ENCODE data around the gene TRIM69. TPM values are rescaled to one million over a fixed set of nuclear protein-coding genes. Genes with fewer than 3 reads are reported as not detected.
"Not testable (repeated sequence)": the region's sequence is repeated elsewhere in the genome, so short reads cannot be mapped to it uniquely, and the experiment has no call there.

TRIM69 gene
- total and polyA plus RNA-seq, 4 donors = 11.2 to 26.4 (median 17.2) TPM

DNA sequence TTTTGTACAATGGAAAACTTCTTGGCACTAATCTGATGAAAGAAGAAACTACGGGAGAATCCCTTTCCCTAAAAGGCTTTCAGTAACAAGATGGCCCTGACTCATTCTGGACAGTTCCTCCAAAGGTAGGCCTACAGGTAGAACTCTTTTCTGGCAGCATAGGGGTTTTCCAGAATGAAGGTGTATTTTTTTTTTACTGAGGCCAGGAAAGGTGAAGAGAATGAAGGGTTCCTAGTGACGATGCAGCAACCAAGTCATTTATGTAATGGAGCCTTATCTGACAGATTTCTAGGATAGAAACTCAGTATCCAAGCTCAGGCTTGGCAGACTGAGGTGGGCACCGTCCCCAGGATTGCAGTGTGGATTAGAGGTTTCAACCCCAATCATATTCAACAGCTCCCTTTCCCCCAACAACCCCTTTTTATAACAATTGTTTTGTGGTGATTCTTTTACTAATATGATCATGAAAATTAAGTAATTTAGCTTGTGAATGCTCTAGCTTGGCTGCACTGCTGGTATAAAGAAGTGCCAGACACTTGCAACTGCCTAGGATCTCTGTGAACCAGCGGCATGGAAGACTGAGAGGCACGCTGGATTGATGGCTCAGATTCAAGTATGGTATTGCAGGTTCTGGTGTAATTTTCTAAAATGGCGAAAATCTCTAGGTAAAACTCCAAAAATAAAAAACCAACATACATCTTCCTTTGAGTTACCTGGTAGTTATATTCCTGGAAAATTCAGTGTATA is 8.7 kb upstream of the TRIM69 start:
- Histone ChIP-seq H3K9me3 (ENCODE audit: control insufficient read depth in 4 of 4, insufficient read depth in 3 of 4, low read length in 3 of 4) (no peaks in the 10 kb centered on the region), H3K4me3 (no peak overlapping the region), H3K27ac (ENCODE audit: low read depth in 1 of 2, low read length in 1 of 2) (peak overlapping the region; percentile 73 to 83), H3K9ac (ENCODE audit: insufficient read depth in 1 of 2, low read length in 2 of 2) (no peak overlapping the region), H3K36me3 (ENCODE audit: control insufficient read depth in 4 of 4, insufficient read depth in 4 of 4, low read length in 4 of 4) (peaks cover 0 to 6% (median 3%) of the 10 kb centered on the region in 4 donors), H3K27me3 (ENCODE audit: control insufficient read depth in 3 of 3, insufficient read depth in 3 of 3, low read length in 2 of 3) (no peaks in the 10 kb centered on the region), H3K4me1 (ENCODE audit: control insufficient read depth in 5 of 5, insufficient read depth in 5 of 5, low read length in 5 of 5) (peaks cover 0 to 19% (median 3%) of the 10 kb centered on the region in 5 donors)
- 81 to 85% methylated on average over 6 of the region's 6 CpGs for WGBS, 2 donors
- no peak for ATAC-seq (ENCODE audit: insufficient read depth, low FRiP score)
- DNase-seq = no peak
- TF ChIP-seq, protein P1, sequence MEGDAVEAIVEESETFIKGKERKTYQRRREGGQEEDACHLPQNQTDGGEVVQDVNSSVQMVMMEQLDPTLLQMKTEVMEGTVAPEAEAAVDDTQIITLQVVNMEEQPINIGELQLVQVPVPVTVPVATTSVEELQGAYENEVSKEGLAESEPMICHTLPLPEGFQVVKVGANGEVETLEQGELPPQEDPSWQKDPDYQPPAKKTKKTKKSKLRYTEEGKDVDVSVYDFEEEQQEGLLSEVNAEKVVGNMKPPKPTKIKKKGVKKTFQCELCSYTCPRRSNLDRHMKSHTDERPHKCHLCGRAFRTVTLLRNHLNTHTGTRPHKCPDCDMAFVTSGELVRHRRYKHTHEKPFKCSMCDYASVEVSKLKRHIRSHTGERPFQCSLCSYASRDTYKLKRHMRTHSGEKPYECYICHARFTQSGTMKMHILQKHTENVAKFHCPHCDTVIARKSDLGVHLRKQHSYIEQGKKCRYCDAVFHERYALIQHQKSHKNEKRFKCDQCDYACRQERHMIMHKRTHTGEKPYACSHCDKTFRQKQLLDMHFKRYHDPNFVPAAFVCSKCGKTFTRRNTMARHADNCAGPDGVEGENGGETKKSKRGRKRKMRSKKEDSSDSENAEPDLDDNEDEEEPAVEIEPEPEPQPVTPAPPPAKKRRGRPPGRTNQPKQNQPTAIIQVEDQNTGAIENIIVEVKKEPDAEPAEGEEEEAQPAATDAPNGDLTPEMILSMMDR (IDR thresholded peaks at IDR 0.05; ENCODE audit: control extremely low read depth, extremely low read depth) = no peak

DNA sequence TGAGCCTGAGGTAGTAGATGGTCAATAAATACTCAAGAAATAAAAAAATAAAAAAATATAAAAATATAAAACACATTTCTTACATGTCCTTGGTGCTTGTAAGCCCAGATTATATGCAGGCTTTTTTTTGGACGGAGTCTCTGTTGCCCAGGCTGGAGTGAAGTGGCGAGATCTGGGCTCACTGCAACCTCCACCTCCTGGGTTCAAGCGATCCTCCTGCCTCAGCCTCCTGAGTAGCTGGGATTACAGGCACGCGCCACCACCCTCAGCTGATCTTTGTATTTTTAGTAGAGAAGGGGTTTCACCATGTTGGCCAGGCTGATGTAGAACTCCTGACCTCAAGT is 8.1 kb upstream of the TRIM69 start:
- WGBS, 2 donors = 45 to 69% methylated on average over 5 of the region's 5 CpGs
- peak in 1 of 3 donors; percentile 20 for DNase-seq
- Histone ChIP-seq H3K4me1 (ENCODE audit: control insufficient read depth in 5 of 5, insufficient read depth in 5 of 5, low read length in 5 of 5) (peaks cover 0 to 19% (median 3%) of the 10 kb centered on the region in 5 donors), H3K27ac (ENCODE audit: low read depth in 1 of 2, low read length in 1 of 2) (peak overlapping the region; percentile 90 to 100), H3K9ac (ENCODE audit: insufficient read depth in 1 of 2, low read length in 2 of 2) (peak overlapping the region; percentile 51 to 93)
- not testable (repeated sequence) for H3K4me3 ChIP-seq; H3K36me3 ChIP-seq (ENCODE audit: control insufficient read depth in 4 of 4, insufficient read depth in 4 of 4, low read length in 4 of 4); ATAC-seq (ENCODE audit: insufficient read depth, low FRiP score); H3K9me3 ChIP-seq (ENCODE audit: control insufficient read depth in 4 of 4, insufficient read depth in 3 of 4, low read length in 3 of 4); H3K27me3 ChIP-seq (ENCODE audit: control insufficient read depth in 3 of 3, insufficient read depth in 3 of 3, low read length in 2 of 3)

DNA sequence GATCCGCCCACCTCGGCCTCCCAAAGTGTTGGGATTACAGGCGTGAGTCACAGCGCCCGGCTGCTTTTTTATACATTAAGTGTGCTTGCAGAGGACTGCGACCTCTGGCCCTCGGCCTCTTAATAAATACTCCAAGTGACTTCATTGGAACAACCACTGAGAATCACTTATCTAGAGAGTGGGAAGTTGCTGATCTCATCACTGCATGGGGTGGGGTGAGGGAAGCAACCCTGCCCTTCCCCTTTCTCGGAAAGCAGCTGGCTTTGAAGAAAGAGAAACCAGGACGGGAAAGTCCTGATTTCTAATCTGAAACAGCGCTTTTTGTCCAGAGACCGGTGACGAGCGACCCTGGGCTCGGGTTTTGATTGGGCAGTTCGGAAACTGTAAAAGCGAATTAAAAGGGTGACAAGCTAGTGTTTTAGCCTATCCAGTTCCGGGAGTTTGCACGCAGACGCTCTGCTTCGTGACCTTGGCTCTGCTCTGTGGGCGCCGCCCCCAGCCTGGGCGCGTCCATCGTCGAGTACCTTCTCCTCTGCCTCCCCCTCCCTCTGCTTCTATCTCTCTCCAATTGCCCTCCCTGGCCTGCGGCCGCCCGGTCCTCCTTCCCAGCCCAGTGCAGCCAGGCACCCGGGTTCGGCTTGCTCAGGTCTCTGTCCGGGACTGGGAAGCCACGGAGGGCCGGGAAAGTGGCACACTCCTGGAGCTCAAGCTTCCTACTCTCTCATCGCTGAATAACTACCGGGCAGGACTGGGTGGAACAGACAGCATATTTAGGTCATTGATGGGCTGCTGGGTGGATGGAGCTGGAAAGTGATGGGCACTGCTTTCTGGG is 7.5 kb upstream of the TRIM69 start:
- H3K9me3 ChIP-seq (ENCODE audit: control insufficient read depth in 4 of 4, insufficient read depth in 3 of 4, low read length in 3 of 4) = no peaks in the 10 kb centered on the region
- peak; percentile 98 to 99 (median 99) for DNase-seq
- H3K4me1 ChIP-seq (ENCODE audit: control insufficient read depth in 5 of 5, insufficient read depth in 5 of 5, low read length in 5 of 5) = peaks cover 0 to 19% (median 3%) of the 10 kb centered on the region in 5 donors
- H3K27me3 ChIP-seq (ENCODE audit: control insufficient read depth in 3 of 3, insufficient read depth in 3 of 3, low read length in 2 of 3) = no peaks in the 10 kb centered on the region
- H3K9ac ChIP-seq (ENCODE audit: insufficient read depth in 1 of 2, low read length in 2 of 2) = peak overlapping the region; percentile 66 to 93
- WGBS, 2 donors = 0 to 1% methylated on average over 35 of the region's 36 CpGs
- H3K4me3 ChIP-seq = peak overlapping the region; percentile 83
- TF ChIP-seq, protein P1 (IDR thresholded peaks at IDR 0.05; ENCODE audit: control extremely low read depth, extremely low read depth) = no peak
- peak overlapping the region; percentile 95 to 100 for H3K27ac ChIP-seq (ENCODE audit: low read depth in 1 of 2, low read length in 1 of 2)
- ATAC-seq (ENCODE audit: insufficient read depth, low FRiP score) = peak; percentile 95
- H3K36me3 ChIP-seq (ENCODE audit: control insufficient read depth in 4 of 4, insufficient read depth in 4 of 4, low read length in 4 of 4) = peaks cover 0 to 6% (median 3%) of the 10 kb centered on the region in 4 donors

Measured in lung (tissue), 12 donors.